Sigmoid colon (tissue), 4 donors: Measurements from ENCODE around the gene SLC6A5.

Experiments used
- CTCF ChIP-seq, 4 experiments: fragments of 450-650 bp in 3 of 4; fragments of 200-600 bp in 1 of 4; IDR thresholded peaks; one replicate each; pipeline ENCODE4 v1.5.1; 2016 to 2019; ENCODE audit warnings: antibody characterized with exemption in 4 of 4, mild to moderate bottlenecking in 3 of 4, moderate library complexity in 2 of 4
- EP300 ChIP-seq, 4 donors: sonication (generic); formaldehyde crosslinking; IDR thresholded peaks; one replicate each; pipeline ENCODE4 v1.6.1; 2017; ENCODE audit warnings: antibody characterized with exemption in 4 of 4
- POLR2A ChIP-seq, 2 donors: fragments of 450-650 bp; IDR thresholded peaks; one replicate each; pipeline ENCODE4 v1.6.1; 2016; ENCODE audit warnings: antibody characterized with exemption in 2 of 2, mild to moderate bottlenecking in 2 of 2, moderate library complexity in 2 of 2

GRCh38 chr11:20707876-20708275 is 108.5 kb downstream of the SLC6A5 start:
- TF ChIP-seq CTCF (IDR thresholded peaks at IDR 0.05) (no peak), POLR2A (IDR thresholded peaks at IDR 0.05) (no peak), EP300 (IDR thresholded peaks at IDR 0.05) (no peak)
